HG03520 (cell line): Measurements from ENCODE around the gene SCNM1.

Experiments used
- ATAC-seq: cut with Tn5 transposase; IDR thresholded peaks from one replicate; pipeline ENCODE4 v1.9.1; 2021; ENCODE audit warnings: mild to moderate bottlenecking, moderate library complexity; ENCODE audit not compliant: unreplicated experiment

The SCNM1 gene

GRCh38 chr1:151165738-151166504 lies at the start of gene SCNM1, which contains the start of gene LYSMD1:
Gene SCNM1, plus strand, starts transcription at chr1:151166144. Its CDS starts 9 bp downstream, at chr1:151166153.
Gene LYSMD1, minus strand, starts transcription at chr1:151165902. Its CDS starts 644 bp downstream, at chr1:151165258.
- peak; percentile 85 for ATAC-seq

GRCh38 chr1:151124763-151125403 lies 41.1 kb upstream of the SCNM1 start:
- no peak for ATAC-seq

- ATAC-seq, result no peak
These were observed 37.1 kb upstream of the SCNM1 start for GRCh38 chr1:151128800-151129199.

- ATAC-seq, result peak; percentile 63
These were observed 34.9 kb upstream of the SCNM1 start for GRCh38 chr1:151130987-151131586.

GRCh38 chr1:151131701-151132334 lies 34.1 kb upstream of the SCNM1 start:
- ATAC-seq, result no peak

- no peak for ATAC-seq
These were observed 33.5 kb upstream of the SCNM1 start for GRCh38 chr1:151132335-151133017.

- no peak for ATAC-seq
These were observed 32.7 kb upstream of the SCNM1 start for GRCh38 chr1:151133018-151133806.

- ATAC-seq, result no peak
These were observed 31.5 kb upstream of the SCNM1 start for GRCh38 chr1:151134396-151134795.

GRCh38 chr1:151134991-151135390 lies 31.0 kb upstream of the SCNM1 start:
- no peak for ATAC-seq

- ATAC-seq, result no peak
These were observed 30.2 kb upstream of the SCNM1 start for GRCh38 chr1:151135433-151136385.

GRCh38 chr1:151137789-151138188 lies 28.2 kb upstream of the SCNM1 start:
- no peak for ATAC-seq

- ATAC-seq, result no peak
These were observed 23.4 kb upstream of the SCNM1 start for GRCh38 chr1:151142411-151143056.

GRCh38 chr1:151143057-151143435 lies 22.9 kb upstream of the SCNM1 start:
- ATAC-seq, result no peak

GRCh38 chr1:151143986-151144385 lies 22.0 kb upstream of the SCNM1 start:
- no peak for ATAC-seq

- no peak for ATAC-seq
These were observed 21.3 kb upstream of the SCNM1 start for GRCh38 chr1:151144474-151145303.

GRCh38 chr1:151145304-151146071 lies 20.5 kb upstream of the SCNM1 start:
- no peak for ATAC-seq

GRCh38 chr1:151146072-151146411 lies 19.9 kb upstream of the SCNM1 start:
- ATAC-seq, result no peak
